ENCODE results near the gene BTK.

BTK gene

DNA sequence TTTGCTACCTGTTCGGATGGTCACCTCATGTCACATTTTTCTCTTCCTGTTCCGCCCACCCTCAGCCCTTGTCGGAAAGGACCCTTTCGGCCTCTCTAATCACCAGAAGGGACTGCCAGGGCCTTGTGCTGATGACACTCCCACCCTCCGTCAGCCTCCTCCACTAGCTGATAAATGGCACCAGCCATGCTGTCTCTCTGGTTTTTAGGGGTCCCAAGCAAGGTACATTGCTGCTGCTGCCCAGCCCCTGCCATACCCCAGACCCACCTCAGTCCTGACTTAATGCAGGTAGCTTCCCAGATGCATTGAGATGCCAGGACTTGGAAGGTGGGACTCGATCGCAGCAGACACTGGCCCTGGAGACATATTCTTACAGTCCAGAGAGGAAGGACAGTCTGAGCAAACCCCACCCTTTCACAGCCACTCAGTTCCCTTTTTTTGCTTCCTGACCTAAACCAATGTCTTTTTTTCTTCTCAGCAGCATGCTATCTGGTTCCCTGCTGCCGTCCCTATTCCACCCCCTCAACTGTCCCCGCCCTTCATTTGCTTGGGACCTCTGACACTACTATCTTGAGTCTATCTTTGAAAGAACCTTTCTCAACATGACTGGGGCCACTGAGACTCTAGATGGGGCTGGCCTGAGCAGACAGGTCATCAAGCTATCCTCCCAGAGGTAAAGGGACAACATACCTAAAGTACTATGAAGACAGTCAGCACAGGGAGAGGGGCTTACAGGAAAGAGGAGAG, at the start of gene BTK:
Gene BTK, minus strand, starts transcription at position 397 of the 747 bp plus-strand sequence. CDS start 10,907 bp downstream, outside the sequence.
- peak within 1 kb of the TSS in 9 of 21 experiments; percentile 17 to 67 (median 43) for H3K27ac ChIP-seq
- peak within 1 kb of the TSS in 1 of 7 experiments; percentile 9 for H3K4me3 ChIP-seq

GRCh38 chrX:101430457-101431078, 44.6 kb upstream of the BTK start:
- Histone ChIP-seq H3K27ac (no peak overlapping the region), H3K4me3 (no peak overlapping the region)

DNA sequence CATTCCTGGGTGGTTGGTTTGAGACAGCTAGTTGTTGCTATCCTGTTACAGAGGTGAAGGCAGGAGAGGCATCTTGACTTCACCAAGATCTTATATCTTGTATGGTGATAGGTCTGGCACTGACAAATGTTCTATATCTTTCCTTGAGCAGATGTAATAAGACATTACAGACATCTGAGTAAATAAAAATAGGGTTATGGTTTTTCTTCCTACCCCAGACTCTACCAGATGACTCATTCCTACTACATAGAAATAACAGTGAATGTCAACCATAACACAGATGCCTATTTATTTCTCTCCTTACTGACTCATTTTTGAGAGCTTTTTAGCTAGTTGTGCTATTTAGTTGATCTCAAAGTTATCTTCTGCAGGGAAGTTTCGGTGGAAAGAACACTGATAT, 43.9 kb upstream of the BTK start:
- Histone ChIP-seq H3K4me3 (no peak overlapping the region), H3K27ac (no peak overlapping the region)

- Histone ChIP-seq H3K4me3 (no peak overlapping the region), H3K27ac (no peak overlapping the region)
Observed at GRCh38 chrX:101427954-101428353, 42.0 kb upstream of the BTK start.

- Histone ChIP-seq H3K27ac (no peak overlapping the region), H3K4me3 (no peak overlapping the region)
Observed at GRCh38 chrX:101419489-101419888, 33.5 kb upstream of the BTK start.

GRCh38 chrX:101417981-101418841, 32.2 kb upstream of the BTK start:
- H3K4me3 ChIP-seq, result peak overlapping the region; percentile 35 to 58 (median 50)
- H3K27ac ChIP-seq, result peak overlapping the region; percentile 85 to 97 (median 93)

DNA sequence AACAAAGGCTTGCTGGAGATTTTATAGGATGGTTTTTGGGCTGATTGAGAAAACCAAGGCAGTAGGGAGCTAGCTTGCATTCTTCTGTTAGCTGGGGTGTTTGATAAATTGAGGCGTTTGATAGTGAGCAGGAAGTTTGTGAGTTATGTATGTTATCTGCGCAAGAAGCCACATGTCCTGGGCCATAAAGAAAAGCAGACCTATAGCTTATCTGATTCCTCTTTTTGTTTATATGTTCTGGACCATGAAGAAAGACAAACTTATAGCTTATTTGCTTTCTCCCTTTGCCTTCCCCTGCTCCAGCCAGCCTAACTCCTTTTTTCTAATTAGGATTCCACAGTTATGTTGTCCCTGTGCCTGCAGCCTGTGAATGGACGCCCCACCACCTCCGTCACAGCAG, 31.2 kb upstream of the BTK start:
- Histone ChIP-seq H3K27ac (peak overlapping the region in 7 of 21 experiments; percentile 88 to 96 (median 92)), H3K4me3 (peak overlapping the region in 1 of 7 experiments; percentile 50)

DNA sequence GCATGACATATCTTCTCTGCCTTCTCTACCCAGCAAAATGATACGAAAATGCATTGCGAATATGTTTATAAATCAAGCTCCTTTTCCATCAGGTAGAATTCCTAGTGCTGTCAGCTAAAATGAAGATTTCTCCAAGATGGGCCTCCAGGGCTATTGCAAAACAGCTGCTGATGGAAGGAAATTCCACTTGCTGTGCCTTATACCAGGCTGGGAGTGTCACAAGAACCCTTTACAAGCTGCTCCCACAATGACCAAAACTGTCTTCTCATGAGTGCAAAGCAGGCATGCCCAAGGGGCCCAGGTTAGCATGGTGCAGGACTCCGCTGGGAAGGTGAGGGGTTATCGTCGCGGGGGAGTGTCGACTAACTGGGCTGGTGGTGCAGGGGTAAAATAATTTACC, 30.7 kb upstream of the BTK start:
- H3K4me3 ChIP-seq, result no peak overlapping the region
- H3K27ac ChIP-seq, result peak overlapping the region in 1 of 21 experiments; percentile 1

DNA sequence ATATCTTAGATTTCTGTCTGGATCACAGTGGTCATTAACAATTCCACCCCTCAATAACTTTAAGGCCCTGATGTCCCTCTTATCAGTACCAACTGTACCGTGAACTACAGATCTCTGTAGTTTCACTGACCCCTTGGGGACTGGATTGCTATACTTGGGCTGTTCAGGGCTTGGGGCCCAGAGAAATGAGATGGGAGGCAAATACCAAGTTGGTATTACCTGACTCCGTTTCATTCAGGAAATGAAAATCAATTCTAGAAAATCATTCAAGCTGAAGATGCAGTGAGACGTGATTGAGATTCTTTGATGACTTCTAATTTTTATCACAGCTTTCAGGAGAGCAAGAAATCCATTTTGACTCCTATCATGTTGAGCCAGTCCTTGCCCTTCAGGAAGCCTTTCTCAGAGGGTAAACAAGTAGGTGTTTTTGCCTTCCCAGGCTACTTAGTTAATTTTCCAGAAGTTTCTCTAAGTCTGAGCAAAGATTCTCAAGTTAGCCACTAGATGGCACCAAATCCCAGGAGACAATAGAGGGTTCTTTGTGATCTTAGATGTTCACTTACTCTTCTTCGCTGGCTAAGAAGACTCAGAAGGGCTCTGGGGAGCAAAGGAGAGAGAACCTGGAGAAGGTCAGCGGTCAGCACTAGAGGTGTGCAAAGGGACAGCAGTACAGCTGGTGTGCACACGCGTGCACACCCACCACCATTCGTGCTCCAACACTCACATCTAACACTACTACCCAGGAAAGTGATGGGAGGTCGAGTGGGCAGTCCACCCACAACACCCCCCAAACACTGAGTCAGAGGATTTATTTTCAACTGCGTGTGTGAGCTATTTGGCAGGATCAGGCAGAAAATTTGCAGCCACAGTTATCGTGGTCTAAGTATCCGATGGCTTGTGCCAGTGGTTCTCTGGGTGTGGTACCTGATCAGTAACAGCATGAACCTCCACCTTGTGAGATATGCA, 29.5 kb upstream of the BTK start:
- Histone ChIP-seq H3K4me3 (no peak overlapping the region), H3K27ac (peak overlapping the region in 3 of 21 experiments; percentile 5 to 59 (median 31))

GRCh38 chrX:101411984-101412383, 26.0 kb upstream of the BTK start:
- Histone ChIP-seq H3K4me3 (no peak overlapping the region), H3K27ac (peak overlapping the region in 1 of 21 experiments; percentile 4)

DNA sequence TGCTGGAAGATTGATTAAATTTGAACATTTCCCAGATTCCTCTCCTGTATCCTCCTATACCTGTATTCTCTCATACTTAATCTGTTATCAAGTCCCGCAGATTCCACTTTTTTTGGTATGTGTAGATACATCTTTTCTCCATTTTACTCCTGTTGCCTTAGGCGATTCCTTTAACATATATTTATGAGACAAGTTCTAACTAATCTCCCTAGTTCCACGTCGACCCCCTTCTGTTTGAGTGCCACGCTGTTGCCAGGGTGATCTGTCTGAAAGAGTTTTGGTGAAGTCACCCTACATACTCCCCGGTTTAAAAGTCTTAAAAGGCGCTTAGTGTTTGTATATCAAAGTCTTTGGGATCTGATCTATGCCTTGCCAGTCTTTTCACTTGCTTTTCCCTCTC, 24.5 kb upstream of the BTK start:
- H3K4me3 ChIP-seq, result no peak overlapping the region
- H3K27ac ChIP-seq, result no peak overlapping the region

GRCh38 chrX:101409043-101409442, 23.1 kb upstream of the BTK start:
- Histone ChIP-seq H3K27ac (peak overlapping the region in 18 of 21 experiments; percentile 74 to 96 (median 90)), H3K4me3 (peak overlapping the region; percentile 44 to 66 (median 52))

GRCh38 chrX:101408532-101408841, 22.5 kb upstream of the BTK start:
- Histone ChIP-seq H3K4me3 (peak overlapping the region; percentile 44 to 66 (median 52)), H3K27ac (peak overlapping the region; percentile 74 to 96 (median 90))

GRCh38 chrX:101407748-101408531, 21.9 kb upstream of the BTK start, which contains the start of the genes GLA and HNRNPH2:
Gene GLA (minus strand): TSS chrX:101407925. CDS start chrX:101407903, 22 bp downstream.
Gene HNRNPH2 (plus strand): TSS chrX:101408222. CDS start chrX:101411989, 3,767 bp downstream.
- peak within 1 kb of the TSS; percentile 44 to 66 (median 54) for H3K4me3 ChIP-seq
- H3K27ac ChIP-seq, result peak within 1 kb of the TSS; percentile 74 to 96 (median 90)

DNA sequence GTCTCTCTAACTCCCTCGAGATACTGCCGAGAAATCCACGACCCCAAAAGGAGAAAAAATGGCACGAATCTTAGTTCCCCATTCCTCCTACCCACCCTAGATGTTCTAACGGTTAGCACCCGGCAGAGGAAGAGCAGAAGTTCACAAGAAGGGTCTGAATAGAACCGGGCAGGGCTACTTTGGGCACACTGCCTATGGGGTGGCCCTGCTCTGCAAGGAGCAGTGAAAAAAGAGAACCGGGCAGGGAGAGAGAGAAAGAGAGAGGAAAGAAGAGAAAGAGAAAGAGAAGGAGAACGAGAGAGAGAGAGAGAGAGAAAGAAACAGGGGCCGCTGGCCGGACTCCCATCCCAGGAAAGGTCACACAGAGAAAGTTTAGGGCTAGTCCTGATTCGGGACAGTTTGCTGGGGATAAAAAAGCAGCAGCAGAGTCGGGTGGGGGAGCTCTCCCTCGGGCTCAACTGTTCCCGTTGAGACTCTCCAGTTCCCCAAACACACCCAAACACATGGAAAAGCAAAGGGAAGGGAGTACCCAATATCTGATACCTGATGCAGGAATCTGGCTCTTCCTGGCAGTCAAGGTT, 21.3 kb upstream of the BTK start:
- Histone ChIP-seq H3K4me3 (peak overlapping the region; percentile 44 to 66 (median 54)), H3K27ac (peak overlapping the region; percentile 14 to 96 (median 78))

GRCh38 chrX:101399825-101400224, 13.8 kb upstream of the BTK start:
- H3K27ac ChIP-seq, result no peak overlapping the region
- no peak overlapping the region for H3K4me3 ChIP-seq

GRCh38 chrX:101398694-101399093, 12.7 kb upstream of the BTK start:
- no peak overlapping the region for H3K27ac ChIP-seq
- no peak overlapping the region for H3K4me3 ChIP-seq

GRCh38 chrX:101397779-101398178, 11.8 kb upstream of the BTK start:
- Histone ChIP-seq H3K27ac (no peak overlapping the region), H3K4me3 (no peak overlapping the region)

All from skin epidermis (tissue), 12 donors.